ENCODE measurements around the gene CLIP4. TPM values are rescaled to one million over a fixed set of nuclear protein-coding genes. Genes with fewer than 3 reads are reported as not detected.

CLIP4 gene
- total and polyA plus RNA-seq, 10 donors, result 4.1 to 68.8 (median 28.2) TPM

DNA sequence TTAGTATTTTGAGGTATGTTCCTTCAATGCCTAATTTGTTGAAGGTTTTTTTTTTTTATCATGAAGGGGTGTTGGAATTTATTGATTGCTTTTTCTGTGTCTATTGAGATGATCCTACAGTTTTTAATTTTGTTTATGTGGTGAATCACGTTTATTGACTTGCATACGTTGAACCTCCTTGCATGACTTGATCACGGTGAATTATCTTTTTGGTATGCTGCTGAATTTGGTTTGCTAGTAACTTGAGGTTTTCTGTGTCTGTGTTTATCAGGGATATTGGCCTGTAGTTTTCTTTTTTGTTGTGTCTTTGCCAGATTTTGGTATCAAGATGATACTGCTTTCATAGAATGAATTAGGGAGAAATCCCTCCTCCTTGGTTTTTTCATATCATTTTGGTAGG is 23.9 kb downstream of the CLIP4 start:
- WGBS, 5 donors, result 93 to 100% (median 96%) methylated on average over 3 of the region's 3 CpGs
- Histone ChIP-seq H3K27ac (no peak overlapping the region), H3K9me3 (peaks cover 0 to 10% (median 3%) of the 10 kb centered on the region in 8 donors), H3K4me3 (no peak overlapping the region), H3K27me3 (replicated peaks in 1 of 7) (no peaks in the 10 kb centered on the region), H3K4me1 (no peaks in the 10 kb centered on the region), H3K36me3 (peaks cover 0 to 56% (median 16%) of the 10 kb centered on the region in 6 donors)
- intact Hi-C loops (cut with DNase I; ENCODE audit: low total_unique reads), result no loop called here
- DNase-seq, result no peak
- TF ChIP-seq POLR2A (IDR thresholded peaks at IDR 0.05) (no peak), POLR2AphosphoS5 (IDR thresholded peaks at IDR 0.05) (no peak)
- TF ChIP-seq, protein P1, sequence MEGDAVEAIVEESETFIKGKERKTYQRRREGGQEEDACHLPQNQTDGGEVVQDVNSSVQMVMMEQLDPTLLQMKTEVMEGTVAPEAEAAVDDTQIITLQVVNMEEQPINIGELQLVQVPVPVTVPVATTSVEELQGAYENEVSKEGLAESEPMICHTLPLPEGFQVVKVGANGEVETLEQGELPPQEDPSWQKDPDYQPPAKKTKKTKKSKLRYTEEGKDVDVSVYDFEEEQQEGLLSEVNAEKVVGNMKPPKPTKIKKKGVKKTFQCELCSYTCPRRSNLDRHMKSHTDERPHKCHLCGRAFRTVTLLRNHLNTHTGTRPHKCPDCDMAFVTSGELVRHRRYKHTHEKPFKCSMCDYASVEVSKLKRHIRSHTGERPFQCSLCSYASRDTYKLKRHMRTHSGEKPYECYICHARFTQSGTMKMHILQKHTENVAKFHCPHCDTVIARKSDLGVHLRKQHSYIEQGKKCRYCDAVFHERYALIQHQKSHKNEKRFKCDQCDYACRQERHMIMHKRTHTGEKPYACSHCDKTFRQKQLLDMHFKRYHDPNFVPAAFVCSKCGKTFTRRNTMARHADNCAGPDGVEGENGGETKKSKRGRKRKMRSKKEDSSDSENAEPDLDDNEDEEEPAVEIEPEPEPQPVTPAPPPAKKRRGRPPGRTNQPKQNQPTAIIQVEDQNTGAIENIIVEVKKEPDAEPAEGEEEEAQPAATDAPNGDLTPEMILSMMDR (IDR thresholded peaks at IDR 0.05 in 8 of 11, conservative IDR thresholded peaks at IDR 0.05 in 3 of 11), result no peak

DNA sequence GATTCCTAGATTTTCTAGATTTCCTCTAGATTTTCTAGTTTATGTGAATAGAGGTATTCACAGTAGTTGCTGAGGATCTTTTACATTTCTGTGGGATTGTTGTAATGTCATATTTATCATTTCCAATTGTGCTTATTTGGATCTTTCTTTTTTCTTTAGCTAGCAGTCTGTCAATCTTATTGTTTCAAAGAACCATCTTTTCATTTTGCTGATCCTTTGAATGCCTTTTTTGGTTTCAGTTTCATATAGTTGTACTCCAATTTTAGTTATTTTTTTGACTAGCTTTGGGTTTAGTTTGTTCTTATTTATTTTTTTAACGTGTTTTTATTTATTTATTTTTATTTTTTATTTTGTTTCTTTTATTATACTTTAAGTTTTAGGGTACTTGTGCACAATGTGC is 24.5 kb downstream of the CLIP4 start:
- peaks cover 0 to 10% (median 3%) of the 10 kb centered on the region in 8 donors for H3K9me3 ChIP-seq
- TF ChIP-seq POLR2A (IDR thresholded peaks at IDR 0.05), result no peak
- TF ChIP-seq POLR2AphosphoS5 (IDR thresholded peaks at IDR 0.05), result no peak
- TF ChIP-seq, protein P1 (IDR thresholded peaks at IDR 0.05 in 8 of 11, conservative IDR thresholded peaks at IDR 0.05 in 3 of 11), result no peak
- no peaks in the 10 kb centered on the region for H3K4me1 ChIP-seq
- 53 to 70% (median 61%) methylated on average over 1 of the region's 1 CpG for WGBS, 5 donors
- no peak overlapping the region for H3K27ac ChIP-seq
- intact Hi-C loops (cut with DNase I; ENCODE audit: low total_unique reads), result no loop called here
- DNase-seq, result no peak
- peaks cover 0 to 56% (median 17%) of the 10 kb centered on the region in 6 donors for H3K36me3 ChIP-seq
- H3K4me3 ChIP-seq, result no peak overlapping the region
- no peaks in the 10 kb centered on the region for H3K27me3 ChIP-seq (replicated peaks in 1 of 7)

DNA sequence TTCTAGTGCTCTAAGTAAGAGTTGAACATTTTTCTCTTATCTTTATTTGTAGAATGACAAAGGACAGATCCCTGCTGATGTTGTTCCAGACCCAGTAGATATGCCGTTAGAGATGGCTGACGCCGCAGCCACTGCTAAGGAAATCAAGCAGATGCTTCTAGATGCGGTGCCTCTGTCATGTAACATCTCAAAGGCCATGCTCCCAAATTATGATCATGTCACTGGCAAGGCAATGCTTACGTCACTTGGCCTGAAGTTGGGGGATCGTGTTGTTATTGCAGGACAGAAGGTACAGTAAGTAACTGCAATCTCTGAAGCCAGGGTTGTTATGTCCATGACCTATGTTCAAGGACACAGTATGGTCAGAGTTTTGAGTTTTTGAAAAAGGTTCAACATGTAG is 28.4 kb downstream of the CLIP4 start:
- TF ChIP-seq, protein P1 (IDR thresholded peaks at IDR 0.05 in 8 of 11, conservative IDR thresholded peaks at IDR 0.05 in 3 of 11), result no peak
- TF ChIP-seq POLR2A (IDR thresholded peaks at IDR 0.05) (no peak), POLR2AphosphoS5 (IDR thresholded peaks at IDR 0.05) (no peak)
- Histone ChIP-seq H3K4me1 (no peaks in the 10 kb centered on the region), H3K4me3 (no peak overlapping the region), H3K27me3 (replicated peaks in 1 of 7) (no peaks in the 10 kb centered on the region), H3K27ac (no peak overlapping the region), H3K9me3 (peaks cover 0 to 6% (median 1%) of the 10 kb centered on the region in 8 donors), H3K36me3 (peaks cover 0 to 52% (median 22%) of the 10 kb centered on the region in 6 donors)
- no peak for DNase-seq
- intact Hi-C loops (cut with DNase I; ENCODE audit: low total_unique reads), result no loop called here
- WGBS, 5 donors, result 92 to 94% (median 94%) methylated on average over 6 of the region's 6 CpGs

DNA sequence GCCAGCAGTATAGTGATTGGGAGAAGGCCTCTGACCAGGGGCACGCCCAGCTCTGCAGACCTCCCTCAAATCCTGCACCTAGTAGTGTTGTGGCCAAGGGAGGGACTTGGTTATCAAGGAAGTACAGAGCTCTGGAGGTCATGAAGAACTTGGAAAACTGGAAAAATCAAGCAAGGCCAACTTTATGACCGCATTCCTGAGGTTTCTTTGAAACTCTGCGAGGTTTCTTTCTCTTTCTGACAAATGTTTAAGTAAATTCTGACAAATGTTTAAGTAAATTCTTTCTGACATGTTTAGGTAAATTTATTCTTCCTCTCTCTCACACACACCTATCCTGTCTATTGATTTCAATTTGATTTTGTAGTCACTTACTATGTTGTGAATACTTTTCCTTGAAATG is 31.0 kb downstream of the CLIP4 start:
- DNase-seq, result no peak
- 89 to 97% (median 92%) methylated on average over 3 of the region's 3 CpGs for WGBS, 5 donors
- no peak overlapping the region for H3K27ac ChIP-seq
- H3K27me3 ChIP-seq (replicated peaks in 1 of 7), result no peaks in the 10 kb centered on the region
- TF ChIP-seq POLR2A (IDR thresholded peaks at IDR 0.05) (no peak), POLR2AphosphoS5 (IDR thresholded peaks at IDR 0.05) (no peak)
- TF ChIP-seq, protein P1 (IDR thresholded peaks at IDR 0.05 in 8 of 11, conservative IDR thresholded peaks at IDR 0.05 in 3 of 11), result no peak
- H3K4me3 ChIP-seq, result no peak overlapping the region
- peaks cover 0 to 49% (median 20%) of the 10 kb centered on the region in 6 donors for H3K36me3 ChIP-seq
- intact Hi-C loops (cut with DNase I; ENCODE audit: low total_unique reads), result no loop called here
- H3K9me3 ChIP-seq, result no peaks in the 10 kb centered on the region
- no peaks in the 10 kb centered on the region for H3K4me1 ChIP-seq
